HG02759 (cell line): ENCODE measurements around the gene SEC14L6.

Experiments
- ATAC-seq: cut with Tn5 transposase; IDR thresholded peaks from one replicate; pipeline ENCODE4 v1.9.1; 2021; ENCODE audit warnings: mild to moderate bottlenecking, moderate library complexity; ENCODE audit not compliant: unreplicated experiment

SEC14L6 gene

DNA sequence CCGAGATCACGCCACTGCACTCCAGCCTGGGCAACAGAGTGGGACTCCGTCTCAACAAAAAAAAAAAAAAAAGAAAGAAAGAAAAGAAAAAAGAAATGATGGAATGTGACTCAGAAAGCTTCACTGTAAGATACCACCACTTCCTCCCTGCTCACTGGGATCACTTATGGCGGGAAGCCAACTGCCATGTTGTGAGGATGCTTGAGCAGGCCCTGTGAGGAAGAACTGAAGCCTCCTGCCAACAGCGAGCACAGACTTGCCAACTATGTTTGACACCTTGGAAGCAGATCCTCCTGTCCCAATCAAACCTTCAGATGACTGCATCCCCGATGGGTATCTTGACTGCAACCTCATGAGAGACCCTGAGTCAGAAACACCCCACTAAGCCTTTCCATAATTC lies 8.3 kb downstream of the SEC14L6 start:
- ATAC-seq = no peak

DNA sequence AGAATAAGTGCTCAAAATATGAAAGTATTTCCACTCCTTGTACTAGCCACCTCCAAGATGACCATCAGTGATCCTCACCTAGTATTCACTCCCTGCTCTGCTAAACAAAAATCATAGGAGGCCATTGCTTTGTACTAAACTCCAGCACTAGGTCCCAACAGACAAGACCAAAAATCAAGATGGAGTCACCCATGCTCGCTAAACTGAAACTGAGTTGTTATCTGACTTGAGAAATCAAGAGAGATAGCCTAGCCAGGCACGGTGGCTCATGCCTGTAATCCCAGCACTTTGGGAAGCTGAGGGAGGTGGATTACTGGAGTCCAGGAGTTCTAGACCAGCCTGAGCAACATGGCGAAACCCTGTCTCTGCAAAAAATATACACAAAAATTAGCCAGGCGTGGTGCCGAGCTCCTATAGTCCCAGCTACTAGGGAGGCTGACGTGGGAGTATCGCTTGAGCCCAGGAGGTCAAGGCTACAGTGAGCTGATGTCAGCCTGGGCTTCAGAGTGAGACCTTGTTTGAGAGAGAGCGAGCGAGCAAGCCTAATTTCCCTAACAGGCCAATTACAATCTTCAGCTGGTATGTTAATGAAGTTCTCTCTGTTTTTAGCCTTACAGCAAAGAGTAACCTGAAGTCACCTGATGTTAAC lies 9.3 kb downstream of the SEC14L6 start:
- ATAC-seq = no peak

GRCh38 chr22:30535182-30535581 lies 11.4 kb downstream of the SEC14L6 start:
- no peak for ATAC-seq

- no peak for ATAC-seq
Measured at GRCh38 chr22:30531651-30532608, 14.6 kb downstream of the SEC14L6 start.

GRCh38 chr22:30526656-30527055 lies 19.9 kb downstream of the SEC14L6 start:
- no peak for ATAC-seq

DNA sequence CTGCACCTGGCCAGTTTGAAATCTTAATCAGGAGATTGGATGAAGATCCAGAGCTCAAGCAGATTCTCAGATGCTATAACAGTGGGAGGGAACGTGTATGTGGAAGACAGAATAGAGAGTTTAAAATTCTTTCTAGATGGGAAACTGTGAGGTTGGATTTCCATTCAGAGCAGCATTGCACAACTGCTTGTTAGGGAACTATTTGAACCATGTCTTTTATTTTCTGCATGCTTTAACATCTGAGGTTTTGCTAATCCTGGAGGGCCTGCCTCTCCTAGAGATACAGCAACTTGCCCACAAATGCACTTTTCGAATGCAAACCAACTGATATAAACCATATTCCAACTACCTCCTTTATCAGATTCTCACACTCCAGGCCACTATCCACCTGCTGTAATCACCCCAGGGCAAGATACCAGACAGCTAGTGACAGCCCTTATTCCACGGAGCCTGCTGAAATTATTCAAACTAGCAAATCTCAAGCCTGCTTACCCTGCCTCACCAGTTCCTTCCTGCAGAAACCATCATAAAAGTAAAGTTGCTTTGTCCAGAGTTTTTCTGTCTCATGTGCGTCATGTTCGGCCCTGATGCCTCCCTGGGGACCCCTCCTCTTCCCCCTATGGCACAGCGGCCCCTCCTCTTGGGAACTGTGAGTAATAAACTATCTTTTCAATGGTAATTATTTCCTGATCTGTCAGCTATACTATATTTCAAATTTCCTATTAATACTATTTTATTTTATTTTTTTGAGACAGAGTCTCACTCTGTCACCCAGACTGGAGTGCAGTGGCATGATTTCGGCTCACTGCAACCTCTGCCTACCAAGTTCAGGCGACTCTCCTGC lies 22.7 kb downstream of the SEC14L6 start:
- no peak for ATAC-seq

DNA sequence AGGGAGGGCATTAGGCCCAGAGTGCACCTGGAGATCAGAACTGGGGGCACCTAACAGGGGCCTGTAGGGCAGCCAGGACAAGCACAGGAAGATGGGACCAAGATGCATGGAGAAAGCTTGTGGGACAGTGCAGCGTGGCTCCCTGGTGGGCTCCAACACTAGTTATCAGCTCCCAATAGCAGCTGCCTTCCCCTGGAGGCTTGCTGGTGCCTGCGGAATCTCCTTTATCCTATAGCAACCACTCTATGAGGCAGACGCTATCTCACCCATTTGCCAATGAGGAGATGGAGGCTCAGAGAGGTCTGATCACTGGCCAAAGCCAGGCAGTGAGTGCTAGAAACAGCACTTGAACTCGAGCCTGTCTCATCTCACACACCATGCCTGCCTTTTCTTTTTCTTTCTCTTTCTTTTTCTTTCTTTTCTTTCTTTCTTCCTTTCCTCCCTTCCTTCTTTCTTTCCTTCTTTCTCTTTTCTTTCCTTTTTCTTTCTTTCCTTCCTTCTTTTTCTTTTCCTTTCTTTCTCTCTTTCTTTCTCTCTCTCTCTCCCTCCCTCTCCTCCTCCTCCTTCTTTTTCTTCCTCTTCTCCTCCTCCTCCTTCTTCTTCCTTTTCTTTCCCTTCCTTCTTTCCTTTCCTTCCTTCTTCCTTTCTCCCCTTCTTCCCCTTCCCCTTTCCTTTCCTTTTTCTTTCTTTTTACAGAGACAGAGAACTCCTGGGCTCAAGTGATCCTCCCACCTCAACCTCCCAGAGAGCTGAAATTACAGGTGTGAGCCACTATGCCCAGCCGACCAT lies 25.0 kb downstream of the SEC14L6 start:
- ATAC-seq = no peak

- no peak for ATAC-seq
Measured at GRCh38 chr22:30519842-30520425, 26.6 kb downstream of the SEC14L6 start.

DNA sequence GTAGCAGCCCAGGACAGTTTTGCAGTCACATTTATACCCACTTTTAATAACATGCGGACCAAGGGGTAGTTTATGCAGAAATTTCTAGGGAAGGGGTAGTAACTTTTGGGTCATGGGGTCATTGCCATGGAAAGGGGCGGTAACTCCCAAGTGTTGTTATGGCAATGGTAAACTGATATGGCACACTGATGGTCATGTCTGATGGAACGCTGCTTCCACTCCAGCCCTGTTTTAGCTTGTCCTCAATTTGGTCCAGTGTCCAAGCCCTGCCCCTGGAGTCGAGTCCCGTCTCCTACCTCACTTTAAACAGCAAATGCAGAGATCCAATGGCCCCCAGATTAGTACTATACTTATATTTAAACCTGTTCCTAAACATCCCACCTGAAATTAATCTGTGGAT lies 29.8 kb downstream of the SEC14L6 start:
- no peak for ATAC-seq

GRCh38 chr22:30516273-30516672 lies 30.3 kb downstream of the SEC14L6 start:
- ATAC-seq = no peak

- ATAC-seq = no peak
Measured at GRCh38 chr22:30514252-30514651, 32.3 kb downstream of the SEC14L6 start.

DNA sequence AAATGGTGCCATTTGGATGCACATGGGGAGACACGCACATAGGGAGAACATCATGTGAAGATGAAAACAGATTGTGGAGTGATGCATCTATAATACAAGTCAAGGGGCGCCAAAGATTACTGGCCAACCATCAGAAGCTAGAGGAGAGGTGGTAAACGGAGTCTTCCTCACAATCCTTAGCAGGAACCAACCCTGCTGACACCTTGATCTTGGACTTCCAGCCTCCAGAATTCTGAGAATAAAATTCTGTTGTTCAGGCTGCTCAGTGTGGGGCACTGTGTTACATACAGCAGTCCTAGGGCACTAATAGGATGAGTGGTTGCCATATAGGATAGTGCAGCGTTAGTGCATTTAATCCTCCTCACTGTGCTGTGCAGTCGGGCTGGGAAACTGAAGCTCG lies 33.1 kb downstream of the SEC14L6 start:
- no peak for ATAC-seq

GRCh38 chr22:30511911-30512310 lies 34.6 kb downstream of the SEC14L6 start:
- ATAC-seq = no peak

- no peak for ATAC-seq
Measured at GRCh38 chr22:30511109-30511508, 35.4 kb downstream of the SEC14L6 start.

DNA sequence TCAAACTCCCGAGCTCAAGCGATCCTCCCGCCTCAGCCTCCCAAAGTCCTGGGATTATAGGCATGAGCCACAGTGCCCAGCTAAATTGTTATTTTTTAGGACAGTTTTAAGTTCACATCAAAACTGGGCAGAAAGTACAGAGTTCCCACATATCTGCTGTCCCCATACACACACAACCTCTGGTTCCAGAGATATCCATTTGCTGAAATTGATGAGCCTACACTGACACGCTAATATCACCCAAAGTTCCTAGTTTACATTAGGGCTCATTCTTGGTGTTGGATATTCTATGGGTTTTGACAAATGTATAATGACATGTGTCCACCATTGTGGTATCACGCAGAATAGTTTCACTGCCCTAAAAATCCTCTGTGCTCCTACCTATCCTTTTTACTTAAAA lies 38.3 kb downstream of the SEC14L6 start:
- no peak for ATAC-seq

DNA sequence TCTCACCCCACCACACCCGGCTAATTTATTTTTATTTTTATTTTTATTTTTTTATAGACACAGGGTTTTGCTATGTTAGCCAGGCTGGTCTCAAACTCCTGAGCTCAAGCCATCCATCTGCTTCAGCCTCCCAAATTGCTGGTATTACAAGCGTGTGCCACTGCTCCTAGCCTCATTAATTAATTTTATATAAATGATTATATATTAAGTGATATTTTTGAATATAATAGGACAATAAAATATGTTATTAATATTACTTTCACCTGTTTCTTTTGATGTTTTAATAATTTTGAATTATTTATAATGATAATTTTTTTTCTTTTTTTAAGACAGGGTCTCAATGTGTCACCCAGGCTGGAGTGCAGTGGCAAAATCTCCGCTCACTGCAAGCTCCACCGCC lies 38.9 kb downstream of the SEC14L6 start:
- no peak for ATAC-seq

DNA sequence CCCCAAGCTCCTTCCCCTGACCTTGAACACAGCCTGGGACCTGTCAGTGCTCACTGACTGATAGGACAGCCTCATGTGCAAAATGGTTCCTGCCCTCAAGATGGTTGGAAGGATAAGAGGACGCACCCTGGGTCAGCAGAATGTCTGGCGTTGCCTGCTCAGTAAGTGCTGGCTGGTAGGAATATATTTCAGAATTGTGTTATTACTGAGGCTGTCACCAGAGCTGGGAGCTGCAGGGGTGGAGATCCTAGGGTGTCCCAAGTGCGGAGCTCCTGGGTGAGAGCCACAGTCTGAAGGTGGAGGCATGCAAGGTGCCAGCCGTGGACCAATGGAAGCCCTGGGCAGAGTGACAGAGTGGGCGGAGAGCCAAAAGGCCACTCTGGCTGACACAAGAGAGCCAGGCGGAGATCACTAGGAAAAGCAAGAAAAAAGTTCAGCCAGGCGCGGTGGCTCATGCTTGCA lies 40.0 kb downstream of the SEC14L6 start:
- ATAC-seq = no peak

GRCh38 chr22:30503551-30503950 lies 43.0 kb downstream of the SEC14L6 start:
- ATAC-seq = no peak

DNA sequence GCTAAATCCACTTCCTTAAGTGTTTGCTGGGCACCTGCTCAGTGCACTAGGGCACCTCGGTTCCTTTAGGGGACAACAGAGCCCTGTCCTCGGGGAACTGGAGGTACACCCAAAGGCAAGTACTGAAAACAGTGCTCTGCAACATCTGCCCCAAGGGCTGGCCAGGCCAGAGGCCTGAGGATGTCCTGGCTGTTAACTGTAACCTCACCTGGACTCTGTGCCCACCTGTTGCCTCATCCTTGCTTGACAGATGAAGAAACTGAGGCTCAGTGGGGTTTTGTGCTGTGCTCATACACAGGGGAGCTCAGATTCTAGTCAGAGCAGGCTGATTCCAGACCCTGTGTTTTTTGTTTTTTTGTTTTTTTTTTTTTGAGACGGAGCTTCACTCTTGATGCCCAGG lies 43.6 kb downstream of the SEC14L6 start:
- ATAC-seq = no peak

DNA sequence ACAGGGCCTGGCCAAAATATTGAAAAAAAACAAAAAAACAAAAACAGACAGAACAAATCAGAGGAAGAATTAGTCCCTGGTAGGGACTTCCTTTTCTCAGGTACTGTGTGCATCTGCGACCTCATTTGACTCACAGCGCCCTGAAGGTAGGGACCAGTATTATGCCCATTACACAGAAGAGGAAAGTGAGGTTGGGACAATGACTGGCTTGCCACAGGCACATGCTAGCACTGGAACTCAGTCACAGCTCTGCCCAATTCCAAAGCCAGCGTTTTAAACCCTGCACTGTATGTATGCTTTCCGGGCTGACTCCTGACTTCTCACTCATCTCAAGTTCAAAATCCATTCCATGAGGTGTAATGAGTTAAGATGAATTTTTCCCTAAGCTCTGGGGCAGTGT lies 44.4 kb downstream of the SEC14L6 start:
- ATAC-seq = no peak
